GM21576 (cell line): ENCODE measurements around the gene CTNNB1.
"Not testable (repeated sequence)": the region's sequence is repeated elsewhere in the genome, so short reads cannot be mapped to it uniquely, and the experiment has no call there.

Experiments used
- ATAC-seq: cut with Tn5 transposase; IDR thresholded peaks from one replicate; pipeline ENCODE4 v1.9.1; 2021; ENCODE audit warnings: mild to moderate bottlenecking, moderate library complexity; ENCODE audit not compliant: unreplicated experiment

Gene CTNNB1

DNA sequence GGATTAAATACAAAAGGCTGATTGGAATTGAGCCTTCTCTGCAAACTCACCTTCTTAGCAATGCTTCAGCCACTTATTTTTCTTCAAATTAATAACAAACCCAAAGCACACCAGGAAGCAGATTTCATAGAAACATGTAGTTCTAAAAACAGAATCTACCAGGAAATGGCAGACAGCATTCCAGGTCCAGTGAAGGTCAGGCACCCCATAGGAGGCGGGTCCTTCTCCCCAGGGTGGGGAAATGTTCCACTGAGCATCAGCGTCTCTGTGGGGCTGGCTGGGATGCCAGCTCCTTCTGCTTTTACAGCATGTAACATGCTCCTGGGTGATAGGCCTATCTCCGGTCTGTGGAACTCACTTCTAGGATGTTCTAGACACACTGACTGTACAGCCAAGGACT is 49.2 kb downstream of the CTNNB1 start:
- ATAC-seq: no peak

DNA sequence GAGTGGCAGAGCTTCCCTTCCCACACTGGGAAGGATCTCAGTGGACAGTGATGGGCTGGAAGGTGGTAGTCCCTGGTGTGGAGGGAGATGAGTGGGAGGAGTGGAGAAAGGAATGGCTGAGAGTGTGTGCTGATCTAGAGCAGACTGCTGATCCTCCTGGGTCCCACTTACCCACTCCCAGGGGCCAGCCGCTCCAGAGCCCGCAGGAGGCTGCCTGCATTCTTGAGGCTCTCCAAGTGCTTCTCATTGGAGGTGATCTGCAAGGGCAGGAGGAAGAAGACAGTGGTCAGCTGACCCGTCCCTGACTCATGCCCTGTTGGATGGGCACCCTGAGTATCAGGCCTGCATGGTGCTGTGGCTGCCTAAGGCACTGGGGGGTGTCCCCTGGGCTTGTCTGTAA is 50.0 kb downstream of the CTNNB1 start:
- no peak for ATAC-seq

DNA sequence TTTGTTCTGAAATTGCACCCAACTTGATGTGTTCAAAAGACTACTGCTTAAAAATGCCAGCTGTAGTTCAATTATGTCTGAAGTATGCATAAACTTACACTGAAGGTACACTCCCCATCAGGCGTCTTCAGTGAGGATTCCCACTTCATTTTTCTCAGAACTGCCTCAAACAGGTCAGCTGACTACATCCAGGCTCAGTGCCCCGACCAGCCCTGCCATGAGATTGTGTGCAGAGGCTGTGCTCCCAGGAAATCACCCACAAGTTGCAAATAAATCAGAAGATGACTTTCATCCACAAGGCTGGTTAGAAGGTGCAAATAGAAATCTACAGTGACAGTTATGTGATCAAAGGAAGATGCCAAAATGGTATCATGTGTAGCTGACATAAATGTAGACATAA is 51.5 kb downstream of the CTNNB1 start:
- no peak for ATAC-seq

DNA sequence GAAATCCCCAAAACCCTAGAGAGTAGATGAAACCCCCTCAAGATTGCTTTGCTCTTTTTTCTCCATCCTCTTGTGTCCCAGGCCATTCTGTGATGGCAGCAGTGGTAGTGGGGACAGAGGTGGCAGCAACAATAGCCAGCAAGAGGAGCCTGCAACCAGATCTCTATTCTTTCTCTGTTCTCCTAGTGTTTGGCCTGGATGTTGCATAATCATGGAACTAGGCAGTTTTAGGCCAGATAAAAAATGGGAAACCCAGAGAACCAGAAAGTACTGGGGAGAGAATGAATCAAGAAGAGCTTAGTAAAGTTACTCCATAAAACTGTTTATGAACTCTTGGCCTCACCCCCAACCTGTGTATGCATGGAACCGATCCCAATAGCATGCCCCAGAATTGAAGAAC is 52.3 kb downstream of the CTNNB1 start:
- ATAC-seq: no peak

DNA sequence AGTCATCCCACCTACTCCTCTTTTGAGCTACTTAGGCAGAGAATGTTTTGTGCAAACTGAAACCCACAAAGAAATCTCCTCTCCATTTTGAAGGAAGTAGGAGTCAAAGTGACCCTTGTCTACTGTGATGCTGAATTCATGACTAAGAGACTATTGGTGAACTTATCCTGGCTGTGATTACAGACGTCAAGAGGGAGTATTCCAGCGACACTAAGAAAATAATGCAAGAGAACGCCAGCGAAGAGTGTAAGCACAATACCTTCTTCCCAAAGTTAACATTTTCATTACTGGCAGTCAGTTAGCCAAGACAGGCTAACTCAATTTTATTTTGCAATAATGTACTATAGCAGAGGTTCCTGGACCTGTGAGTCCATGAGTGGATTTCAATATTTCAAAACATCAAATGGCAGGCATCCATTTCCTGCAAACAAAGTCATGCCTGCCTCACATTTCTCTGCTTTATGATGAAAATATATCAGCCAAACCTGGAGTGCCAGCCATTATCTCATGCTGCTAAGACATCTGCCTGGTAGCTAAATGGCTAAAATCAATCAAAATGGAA is 59.0 kb downstream of the CTNNB1 start:
- no peak for ATAC-seq

DNA sequence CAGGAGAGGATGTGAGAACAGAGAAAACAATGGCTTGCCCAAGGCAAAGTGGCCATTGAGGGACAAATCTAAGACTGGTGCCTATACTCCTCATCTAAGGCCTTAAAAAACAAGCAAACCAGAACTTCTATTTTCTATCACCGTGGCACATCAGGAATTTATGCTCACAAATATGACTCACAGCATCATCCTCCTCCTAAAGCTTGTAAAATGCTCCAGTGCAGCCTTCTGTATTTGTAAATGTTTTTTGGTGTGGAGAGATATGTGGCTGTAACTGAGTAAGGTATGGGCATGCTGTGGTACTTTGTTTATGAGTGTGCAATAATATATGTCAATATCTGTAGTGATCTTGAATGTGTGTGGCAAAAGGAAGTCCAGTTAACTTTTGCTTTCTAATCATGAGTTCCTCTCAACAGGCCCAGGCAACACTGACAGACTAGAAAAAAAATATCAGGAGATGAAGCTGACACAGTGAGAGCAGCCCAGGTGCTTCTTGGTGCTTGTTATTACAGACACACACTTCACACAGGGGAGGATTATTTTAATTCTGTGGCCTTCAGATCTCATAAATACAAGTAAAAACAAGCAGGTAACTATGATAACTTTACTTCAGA is 60.3 kb downstream of the CTNNB1 start:
- no peak for ATAC-seq

DNA sequence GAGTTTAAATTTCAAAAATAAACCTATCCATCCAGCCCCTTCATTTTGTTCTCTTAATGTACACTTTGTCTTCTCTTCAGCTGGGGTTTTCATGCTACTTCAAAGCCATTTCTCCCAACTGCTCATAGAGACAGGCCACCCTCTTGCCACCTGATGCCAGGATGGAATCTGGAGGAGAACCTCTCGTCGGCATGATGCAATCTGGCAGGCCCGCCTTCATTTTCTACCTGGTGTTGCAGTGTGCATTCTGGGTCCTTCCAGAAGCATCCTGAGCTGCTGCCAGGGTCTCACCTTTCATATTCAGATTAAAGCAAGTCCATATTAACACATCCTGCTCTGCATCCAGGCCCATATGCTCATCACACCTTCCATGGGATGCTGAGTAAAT is 60.8 kb downstream of the CTNNB1 start:
- ATAC-seq: no peak

DNA sequence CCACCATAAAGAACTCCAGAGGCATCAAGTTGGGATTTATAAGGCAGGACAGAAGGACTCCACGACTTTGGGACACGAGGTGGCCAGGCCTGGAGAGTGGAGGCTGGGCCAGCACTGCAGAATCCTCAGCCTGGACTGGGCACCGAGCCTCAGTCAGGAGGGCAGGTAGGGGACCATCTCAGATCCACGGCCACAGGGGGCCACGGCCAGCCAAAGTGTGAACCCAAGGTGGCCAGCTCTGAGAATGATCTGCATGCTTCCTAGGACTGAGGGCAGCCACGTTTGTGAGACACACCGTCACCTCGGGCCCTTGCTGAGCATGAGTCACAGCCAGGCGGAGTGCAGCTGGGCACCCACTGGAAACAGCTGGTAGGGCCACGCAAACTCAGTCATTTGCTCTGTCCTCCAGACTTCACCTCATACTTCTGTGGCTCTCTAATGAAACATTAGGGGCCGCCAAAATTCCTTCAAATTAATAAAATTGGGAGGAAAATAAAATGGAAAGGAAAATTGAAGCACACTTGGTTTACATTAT is 65.8 kb downstream of the CTNNB1 start:
- ATAC-seq: no peak

DNA sequence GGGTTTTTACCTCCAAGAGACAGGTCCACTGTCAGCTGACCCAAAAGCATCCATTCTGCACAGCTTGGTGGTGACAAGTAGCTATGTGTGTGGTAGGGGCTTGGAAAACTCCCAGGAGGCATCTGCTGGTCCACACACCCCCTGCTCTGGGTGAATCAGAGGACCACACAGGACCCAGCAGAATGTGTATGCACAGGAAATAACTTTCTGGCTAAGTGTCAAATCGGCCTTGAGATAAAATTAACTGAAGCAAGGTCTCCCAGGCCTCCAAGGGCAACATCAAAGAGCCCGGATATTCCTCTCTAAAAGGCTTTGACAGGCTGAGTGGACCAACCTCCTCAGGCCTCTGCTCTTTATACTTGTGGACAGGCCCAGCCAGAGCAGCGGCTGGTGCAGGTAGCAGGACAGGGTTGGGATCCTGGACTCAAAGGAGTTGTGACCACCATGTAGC is 66.5 kb downstream of the CTNNB1 start:
- ATAC-seq: no peak

DNA sequence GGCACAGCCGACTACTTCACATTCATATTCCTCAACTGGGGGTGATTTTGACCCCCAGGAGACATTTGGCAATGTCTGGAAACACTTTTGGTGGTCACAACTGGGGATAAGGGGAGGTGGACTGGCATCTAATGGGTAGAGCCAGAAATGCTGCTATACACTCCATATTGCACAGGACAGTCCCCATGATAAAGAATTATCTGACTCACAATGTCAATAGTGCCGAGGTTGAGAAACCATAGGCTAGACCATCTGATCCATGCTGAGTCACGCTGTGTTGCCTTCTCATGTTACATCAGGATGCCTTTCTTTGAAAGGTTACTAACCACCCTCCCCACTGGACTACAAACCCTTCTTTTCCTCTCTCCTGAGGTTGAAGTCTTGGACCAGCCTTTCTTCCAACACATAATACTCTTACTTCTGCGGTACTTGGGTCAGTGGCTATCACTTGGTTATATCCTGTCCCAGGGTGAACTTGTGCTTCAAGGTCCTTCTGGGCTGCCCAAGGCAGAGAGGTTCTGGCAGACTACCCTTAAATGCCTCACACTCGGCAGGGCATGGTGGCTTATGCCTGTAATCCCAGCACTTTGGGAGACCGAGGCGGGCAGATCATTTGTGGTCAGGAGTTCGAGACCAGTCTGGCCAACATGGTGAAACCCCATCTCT is 68.8 kb downstream of the CTNNB1 start:
- ATAC-seq: no peak

DNA sequence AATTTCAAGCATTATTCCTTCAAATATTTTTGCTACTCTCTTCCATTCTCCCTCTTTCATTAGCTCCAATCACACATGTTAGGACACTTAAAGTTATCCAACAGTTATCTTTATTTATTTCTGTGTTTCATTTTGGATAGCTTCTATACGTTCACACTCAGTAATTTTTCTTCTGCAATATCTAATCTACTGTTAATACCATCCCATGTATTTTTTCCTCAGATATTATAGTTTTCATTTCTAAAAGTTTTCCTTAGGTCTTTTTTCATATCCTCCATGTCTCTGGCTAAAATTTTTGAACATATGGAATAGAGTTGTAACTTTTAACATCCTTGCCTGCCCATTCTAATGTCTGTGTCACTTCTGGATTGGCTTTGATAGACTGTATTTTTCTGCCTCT is 73.4 kb downstream of the CTNNB1 start:
- no peak for ATAC-seq

DNA sequence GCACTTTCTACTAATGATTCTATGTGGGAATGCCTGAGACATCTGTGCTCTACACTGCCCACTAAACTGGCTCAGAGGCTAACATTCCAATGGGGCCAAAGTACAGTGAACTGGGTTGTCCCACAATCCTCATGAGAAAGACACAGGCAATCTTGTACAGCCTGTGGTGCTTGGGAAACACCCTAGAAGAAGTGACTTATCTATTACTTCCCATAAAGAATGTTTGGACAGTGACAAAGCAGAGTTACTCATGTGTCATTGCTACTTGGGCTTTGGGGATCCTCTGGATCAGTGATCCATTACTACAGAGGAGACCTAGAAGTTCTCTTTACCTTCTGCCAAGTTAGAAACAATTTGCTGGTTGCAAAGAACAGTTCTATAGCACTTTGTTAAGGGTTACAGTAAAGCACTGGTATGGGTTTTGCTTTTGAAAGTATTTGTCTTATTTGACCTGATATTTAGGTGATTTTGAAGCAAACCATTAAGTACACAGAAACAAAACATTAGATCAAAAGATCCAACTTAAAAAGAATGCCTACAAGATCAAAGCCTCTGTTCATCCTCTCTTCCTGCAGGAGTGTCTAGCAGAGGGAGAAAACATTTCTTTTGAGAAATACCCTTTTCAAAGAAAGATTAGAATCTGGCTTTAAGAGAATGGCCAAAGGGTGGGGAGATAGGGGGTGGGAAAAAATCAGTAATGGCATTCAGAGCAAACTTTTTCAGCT is 75.8 kb downstream of the CTNNB1 start:
- ATAC-seq: no peak

DNA sequence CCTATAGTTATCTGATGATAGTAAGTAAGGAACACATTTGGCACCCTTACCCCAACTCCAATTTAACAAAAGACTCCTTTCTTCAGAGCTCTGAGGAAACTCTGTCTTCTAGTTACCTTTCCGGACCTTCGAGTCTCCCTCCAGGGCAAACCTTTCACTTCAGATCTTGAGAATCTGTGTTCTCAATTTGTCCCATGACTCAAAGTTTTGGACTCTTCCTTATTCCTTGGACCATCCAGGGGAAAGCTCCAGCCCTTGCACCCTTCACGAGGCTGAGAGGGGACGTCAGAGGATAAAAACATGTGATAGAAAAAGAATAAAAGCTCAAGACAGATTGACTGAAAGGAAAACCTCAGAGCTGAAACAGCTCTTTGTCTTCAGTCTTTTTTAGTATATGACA is 76.9 kb downstream of the CTNNB1 start:
- no peak for ATAC-seq

DNA sequence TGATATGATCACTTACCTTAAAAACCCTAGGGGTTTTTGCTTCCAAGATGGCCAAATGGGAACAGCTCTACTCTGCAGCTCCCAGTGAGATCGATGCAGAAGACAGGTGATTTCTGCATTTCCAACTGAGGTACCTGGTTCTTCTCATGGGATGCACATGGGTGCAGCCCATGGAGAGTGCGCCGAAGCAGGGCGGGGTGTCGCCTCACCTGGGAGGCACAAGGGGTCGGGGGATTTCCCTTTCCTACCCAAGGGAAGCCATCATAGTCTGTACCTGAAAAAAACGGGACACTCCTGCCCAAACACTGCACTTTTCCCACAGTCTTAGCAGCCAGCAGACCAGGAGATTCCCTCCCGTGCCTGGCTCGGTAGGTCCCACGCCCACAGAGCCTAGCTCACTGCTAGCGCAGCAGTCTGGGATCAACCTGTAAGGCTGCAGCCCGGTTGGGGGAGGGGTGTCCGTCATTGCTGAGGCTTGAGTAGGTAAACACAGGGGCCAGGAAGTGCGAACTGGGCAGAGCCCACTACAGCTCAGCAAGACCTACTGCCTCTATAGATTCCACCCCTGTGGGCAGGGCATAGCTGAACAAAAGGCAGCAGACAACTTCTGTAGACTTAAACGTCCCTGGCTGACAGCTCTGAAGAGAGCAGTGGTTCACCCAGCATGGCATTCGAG is 78.6 kb downstream of the CTNNB1 start:
- no peak for ATAC-seq

DNA sequence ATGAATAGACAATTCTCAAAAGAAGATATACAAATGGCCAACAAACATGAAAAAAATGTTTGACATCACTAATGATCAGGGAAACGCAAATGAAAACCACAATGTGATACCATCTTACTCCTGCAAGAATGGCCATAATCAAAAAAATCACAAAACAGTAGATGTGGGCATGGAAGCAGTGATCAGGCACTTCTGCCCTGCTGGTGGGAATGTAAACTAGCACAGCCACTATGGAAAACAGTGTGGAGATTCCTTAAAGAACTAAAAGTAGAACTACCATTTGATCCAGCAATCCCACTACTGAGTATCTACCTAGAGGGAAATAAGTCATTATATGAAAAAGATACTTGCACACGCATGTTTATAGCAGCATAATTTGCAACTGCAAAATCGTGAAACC is 85.6 kb downstream of the CTNNB1 start:
- ATAC-seq: not testable (repeated sequence)

DNA sequence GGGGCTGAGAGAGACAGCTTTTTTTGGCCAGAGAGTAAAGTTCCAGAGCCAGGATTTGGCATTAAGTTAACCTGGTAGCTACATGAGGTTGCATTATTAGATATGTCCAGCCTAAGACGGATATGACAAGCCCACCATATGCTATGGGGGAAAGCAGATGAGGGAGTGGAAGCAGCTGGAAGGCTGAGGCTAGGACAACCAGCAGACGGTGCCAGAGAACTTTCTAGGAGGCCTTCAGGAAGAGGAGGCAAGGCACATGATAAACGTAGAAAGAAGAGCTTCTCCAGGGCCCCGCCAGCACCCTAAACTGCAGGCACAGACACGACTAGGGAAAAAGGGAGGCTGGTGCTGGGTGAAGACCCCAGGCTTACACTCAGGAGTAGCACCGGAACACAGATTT is 87.0 kb downstream of the CTNNB1 start:
- no peak for ATAC-seq

DNA sequence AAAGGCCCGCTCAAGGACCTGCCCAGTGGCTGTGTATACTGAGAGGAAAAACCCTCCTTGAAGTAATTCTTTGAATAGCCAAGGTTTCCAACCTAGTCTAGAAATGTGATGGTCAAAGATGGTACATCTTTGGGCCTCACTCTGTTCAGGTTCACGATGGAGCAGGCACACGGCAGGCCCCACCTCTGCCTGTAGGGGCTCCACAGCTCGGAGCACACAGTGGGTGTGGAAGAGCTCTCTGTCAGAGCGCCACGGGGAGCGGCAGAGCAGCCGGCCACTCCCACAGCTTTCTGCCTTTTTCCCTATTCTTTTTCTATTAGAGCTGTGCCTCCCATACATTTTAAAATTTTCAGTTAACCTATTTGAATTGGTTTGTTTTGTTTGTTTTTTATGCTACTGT is 89.5 kb downstream of the CTNNB1 start:
- ATAC-seq: no peak
